AG04449 (cell line): ENCODE results near the gene PKP3.
"Not testable (repeated sequence)": the region's sequence is repeated elsewhere in the genome, so short reads cannot be mapped to it uniquely, and the experiment has no call there.

Experiments used
- CTCF ChIA-PET: fragments of 350-600 bp; formaldehyde crosslinking; extraction: SDS; loops from one replicate; lab custom pipeline; 2021; ENCODE audit warnings: antibody characterized with exemption; lab: Yijun Ruan, JAX
- POLR2A ChIA-PET: fragments of 400-600, 350-600 bp; formaldehyde crosslinking; extraction: SDS; loops from one replicate; lab custom pipeline; 2020; ENCODE audit warnings: antibody characterized with exemption, inconsistent platforms; lab: Yijun Ruan, JAX
- DNase-seq: peaks from one replicate; pipeline ENCODE4 v3.0.0-alpha.2; 2010; ENCODE audit warnings: low read depth, low spot score
- H3K4me3 ChIP-seq: 2 replicates; pipeline ENCODE4 v1.5.1; 2011; ENCODE audit warnings: low read depth, mild to moderate bottlenecking, control low read depth, low read length
- TF ChIP-seq, protein P1 (sequence below): IDR thresholded peaks from one replicate; pipeline ENCODE4 v1.5.1; 2011; ENCODE audit warnings: mild to moderate bottlenecking, moderate library complexity, low read length, control low read depth, inconsistent platforms; ENCODE audit not compliant: insufficient read depth; ENCODE audit errors: missing control alignments

Gene PKP3

DNA sequence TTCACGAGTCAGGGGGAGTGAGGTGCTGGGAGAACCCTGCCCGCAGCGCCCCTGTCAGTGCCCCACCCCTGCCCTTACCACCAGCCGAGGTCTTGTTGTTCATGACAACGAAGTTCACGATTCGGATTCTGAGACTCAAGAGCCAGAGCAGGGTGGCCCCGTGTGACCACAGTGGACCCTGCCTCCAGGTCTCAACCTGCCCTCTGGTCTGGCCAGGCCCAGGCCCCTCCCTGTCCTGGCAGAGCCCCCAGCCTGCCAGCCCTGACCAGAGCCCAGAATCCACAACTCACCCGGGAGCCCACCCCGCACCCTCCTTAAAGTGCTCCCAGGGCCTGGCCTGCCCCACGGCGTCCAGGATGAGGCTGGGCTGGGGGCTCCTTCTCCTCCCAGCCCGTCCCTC lies 37.9 kb downstream of the PKP3 start:
- CTCF ChIA-PET: no interaction called here
- TF ChIP-seq, protein P1, sequence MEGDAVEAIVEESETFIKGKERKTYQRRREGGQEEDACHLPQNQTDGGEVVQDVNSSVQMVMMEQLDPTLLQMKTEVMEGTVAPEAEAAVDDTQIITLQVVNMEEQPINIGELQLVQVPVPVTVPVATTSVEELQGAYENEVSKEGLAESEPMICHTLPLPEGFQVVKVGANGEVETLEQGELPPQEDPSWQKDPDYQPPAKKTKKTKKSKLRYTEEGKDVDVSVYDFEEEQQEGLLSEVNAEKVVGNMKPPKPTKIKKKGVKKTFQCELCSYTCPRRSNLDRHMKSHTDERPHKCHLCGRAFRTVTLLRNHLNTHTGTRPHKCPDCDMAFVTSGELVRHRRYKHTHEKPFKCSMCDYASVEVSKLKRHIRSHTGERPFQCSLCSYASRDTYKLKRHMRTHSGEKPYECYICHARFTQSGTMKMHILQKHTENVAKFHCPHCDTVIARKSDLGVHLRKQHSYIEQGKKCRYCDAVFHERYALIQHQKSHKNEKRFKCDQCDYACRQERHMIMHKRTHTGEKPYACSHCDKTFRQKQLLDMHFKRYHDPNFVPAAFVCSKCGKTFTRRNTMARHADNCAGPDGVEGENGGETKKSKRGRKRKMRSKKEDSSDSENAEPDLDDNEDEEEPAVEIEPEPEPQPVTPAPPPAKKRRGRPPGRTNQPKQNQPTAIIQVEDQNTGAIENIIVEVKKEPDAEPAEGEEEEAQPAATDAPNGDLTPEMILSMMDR: no peak
- no peak overlapping the region for H3K4me3 ChIP-seq
- POLR2A ChIA-PET: no interaction called here
- no peak for DNase-seq

DNA sequence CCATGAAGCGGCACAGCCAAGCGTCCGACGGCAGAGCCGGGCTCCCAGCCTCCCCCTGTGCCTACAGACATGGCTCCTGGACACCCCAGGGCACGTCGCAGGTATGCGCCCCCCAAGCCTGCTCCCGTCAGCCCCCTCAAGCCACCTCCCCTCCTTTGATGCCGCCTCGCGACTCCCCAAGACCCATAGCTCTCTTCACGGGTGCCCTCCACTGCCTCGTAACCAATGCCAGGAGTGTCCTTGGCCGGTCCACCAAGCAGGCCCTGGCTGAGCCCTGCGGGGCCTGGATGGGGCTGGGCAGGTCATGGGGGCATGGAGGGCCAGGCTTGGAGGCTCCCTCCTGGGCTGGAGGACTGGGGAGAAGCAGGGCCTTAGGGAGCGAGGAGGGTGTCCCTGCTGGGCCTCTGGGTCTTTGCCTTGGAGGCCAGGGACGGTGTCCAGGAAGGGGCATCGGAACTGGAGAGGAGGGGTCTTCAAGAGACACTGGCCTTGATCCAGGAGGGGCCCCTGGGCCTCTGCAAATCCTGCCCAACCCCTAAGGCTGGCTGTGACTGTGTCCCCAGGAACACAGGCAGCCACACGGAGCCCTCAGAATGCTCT lies 38.6 kb downstream of the PKP3 start:
- DNase-seq: no peak
- ChIA-PET CTCF (no interaction called here), POLR2A (no interaction called here)
- H3K4me3 ChIP-seq: no peak overlapping the region
- TF ChIP-seq, protein P1: no peak

DNA sequence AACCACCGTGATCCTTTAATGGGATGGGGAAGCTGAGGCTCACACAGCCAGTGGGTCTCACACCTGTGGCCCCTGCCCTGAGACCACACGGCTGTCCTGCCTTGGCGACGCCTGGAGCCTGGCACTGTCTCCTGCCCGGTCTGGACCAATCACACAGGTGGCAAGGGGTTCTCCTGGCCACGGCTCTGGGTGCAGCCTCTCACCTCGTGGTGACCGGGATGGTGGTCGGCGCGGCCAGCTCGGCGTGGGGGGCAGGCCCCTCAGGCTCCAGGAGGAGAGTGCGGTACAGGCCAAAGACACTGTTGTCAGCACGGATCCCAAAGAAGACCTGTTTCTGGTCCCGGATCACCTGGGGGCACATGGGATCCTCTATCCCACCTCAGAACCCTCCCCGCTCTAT lies 39.1 kb downstream of the PKP3 start:
- TF ChIP-seq, protein P1: no peak
- DNase-seq: no peak
- CTCF ChIA-PET: no interaction called here
- POLR2A ChIA-PET: no interaction called here
- H3K4me3 ChIP-seq: no peak overlapping the region

DNA sequence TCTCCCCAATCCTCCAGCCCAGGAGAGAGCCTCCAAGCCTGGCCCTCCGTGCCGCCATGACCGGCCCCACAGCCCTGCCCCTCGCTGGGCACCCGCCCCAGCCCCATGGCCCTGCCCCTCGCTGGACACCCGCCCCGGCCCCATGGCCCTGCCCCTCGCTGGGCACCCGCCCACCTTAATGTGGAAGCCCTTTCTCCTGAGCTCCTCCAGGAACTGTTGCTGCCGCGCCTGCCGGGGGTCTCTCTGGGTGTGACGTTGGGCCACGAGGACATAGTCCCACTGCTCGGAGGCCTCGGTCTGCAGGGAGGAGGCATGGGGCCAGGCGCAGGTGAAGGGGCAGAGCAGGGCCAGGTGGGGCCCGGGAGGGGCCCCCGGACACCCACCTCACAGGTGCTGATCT lies 39.6 kb downstream of the PKP3 start:
- TF ChIP-seq, protein P1: no peak
- DNase-seq: no peak
- ChIA-PET POLR2A (no interaction called here), CTCF (no interaction called here)
- no peak overlapping the region for H3K4me3 ChIP-seq

DNA sequence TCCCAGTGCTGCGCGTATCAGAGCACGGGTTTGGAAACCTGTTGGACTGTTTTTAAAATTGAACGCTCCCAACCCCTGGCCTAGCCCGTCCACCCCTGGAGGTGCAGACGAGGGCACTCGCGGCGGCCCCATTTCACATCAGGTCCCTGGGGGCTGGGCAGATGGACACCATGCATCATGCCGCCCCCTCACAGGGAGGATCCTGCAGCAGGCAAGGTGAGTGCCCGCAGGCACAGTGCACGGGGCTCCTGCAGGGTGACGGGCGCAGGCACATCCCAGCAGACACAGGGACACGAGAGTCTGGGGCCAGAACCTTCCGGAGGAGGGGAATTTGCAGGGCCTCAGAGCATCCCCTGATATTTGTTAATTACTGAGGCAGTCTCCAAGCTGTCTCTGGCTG lies 40.5 kb downstream of the PKP3 start:
- H3K4me3 ChIP-seq: no peak overlapping the region
- ChIA-PET CTCF (no interaction called here), POLR2A (no interaction called here)
- TF ChIP-seq, protein P1: no peak
- no peak for DNase-seq

DNA sequence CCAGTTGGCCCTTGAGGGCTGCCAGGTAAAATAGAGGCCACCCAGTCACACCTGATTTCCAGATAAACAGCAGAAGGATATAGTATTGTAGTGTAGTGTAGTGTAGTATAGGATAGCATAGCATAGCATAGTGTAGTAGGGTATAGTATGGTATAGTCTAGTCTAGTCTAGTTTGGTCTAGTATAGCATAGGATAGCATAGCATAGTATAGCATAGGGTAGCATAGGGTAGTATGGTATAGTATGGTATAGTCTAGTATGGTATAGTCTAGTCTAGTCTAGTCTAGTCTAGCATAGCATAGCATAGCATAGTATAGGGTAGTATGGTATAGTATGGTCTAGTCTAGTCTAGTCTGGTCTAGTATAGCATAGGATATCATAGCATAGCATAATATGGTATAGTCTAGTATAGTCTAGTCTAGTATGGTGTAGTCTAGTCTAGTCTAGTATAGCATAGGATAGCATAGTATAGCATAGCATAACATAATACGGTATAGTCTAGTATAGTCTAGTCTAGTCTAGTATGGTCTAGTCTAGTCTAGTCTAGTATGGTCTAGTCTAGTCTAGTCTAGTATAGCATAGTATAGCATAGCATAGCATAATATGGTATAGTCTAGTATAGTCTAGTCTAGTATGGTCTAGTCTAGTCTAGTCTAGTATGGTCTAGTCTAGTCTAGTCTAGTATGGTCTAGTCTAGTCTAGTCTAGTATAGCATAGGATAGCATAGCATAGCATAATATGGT lies 41.2 kb downstream of the PKP3 start:
- DNase-seq, POLR2A ChIA-PET, H3K4me3 ChIP-seq, CTCF ChIA-PET: not testable (repeated sequence)
